ENCODE data around the gene MAST4. TPM values are rescaled to one million over a fixed set of nuclear protein-coding genes. Genes with fewer than 3 reads are reported as not detected.

Gene MAST4
- total RNA-seq, 1 experiment from 2014 or later = 3.3 TPM

DNA sequence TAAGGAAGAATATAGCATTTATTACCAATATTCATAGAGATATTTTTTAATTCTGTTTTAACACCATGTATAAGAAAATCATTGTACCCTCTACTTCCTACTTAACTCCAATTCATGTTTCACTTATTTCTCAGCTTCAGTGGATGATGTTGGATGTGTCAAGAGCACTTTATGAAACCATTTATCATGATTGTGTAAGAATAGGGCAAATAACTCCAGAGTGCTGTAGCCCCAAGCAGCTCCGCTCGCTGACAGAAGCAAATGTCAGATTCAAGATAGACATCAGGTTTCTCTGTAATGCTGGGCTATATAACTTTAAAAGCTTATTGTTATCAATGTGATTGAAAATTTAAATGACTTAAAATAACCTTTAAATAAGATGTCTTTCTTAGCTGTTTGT, 50.4 kb downstream of the MAST4 start:
- no peak for DNase-seq
- H3K27me3 ChIP-seq = no peaks in the 10 kb centered on the region
- H3K9me3 ChIP-seq (replicated peaks) = no peaks in the 10 kb centered on the region
- no peaks in the 10 kb centered on the region for H3K4me1 ChIP-seq
- no peaks in the 10 kb centered on the region for H3K36me3 ChIP-seq
- H3K4me3 ChIP-seq = no peak overlapping the region
- no peak overlapping the region for H3K27ac ChIP-seq

DNA sequence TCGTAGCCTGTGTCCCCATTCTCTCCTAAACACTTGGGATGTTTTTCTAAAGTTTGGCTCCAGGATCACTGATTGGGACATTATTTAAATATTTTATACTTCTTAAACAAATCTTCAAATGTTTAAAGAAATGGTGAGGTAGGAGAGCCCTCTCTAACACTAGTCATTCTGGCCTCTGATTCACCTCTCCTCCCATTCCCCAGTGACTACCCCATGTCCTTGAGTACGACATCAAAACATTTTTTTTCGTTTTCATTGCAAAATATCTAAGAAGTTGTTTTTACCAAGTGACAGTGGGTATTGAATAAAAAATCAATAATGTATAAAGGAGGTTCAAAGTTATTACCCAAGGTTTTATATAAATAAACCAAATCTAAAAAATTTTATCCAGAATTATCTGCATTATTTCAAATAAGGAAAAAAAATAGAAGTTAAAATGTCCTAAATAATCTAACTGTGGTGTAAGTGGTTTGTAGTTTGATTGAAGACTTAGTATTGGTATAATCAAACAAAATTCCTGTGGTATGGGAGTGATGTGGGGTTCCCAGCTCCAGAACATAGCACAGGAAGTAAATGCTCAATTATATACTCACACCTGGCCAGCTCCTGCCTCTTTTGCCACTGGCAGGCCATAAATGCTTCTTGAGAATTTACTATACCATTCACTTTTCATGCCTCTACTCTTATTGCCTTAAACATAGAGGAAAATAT, 51.1 kb downstream of the MAST4 start:
- Histone ChIP-seq H3K9me3 (replicated peaks) (no peaks in the 10 kb centered on the region), H3K27me3 (no peaks in the 10 kb centered on the region), H3K36me3 (no peaks in the 10 kb centered on the region), H3K4me3 (no peak overlapping the region), H3K27ac (no peak overlapping the region), H3K4me1 (no peaks in the 10 kb centered on the region)
- no peak for DNase-seq

DNA sequence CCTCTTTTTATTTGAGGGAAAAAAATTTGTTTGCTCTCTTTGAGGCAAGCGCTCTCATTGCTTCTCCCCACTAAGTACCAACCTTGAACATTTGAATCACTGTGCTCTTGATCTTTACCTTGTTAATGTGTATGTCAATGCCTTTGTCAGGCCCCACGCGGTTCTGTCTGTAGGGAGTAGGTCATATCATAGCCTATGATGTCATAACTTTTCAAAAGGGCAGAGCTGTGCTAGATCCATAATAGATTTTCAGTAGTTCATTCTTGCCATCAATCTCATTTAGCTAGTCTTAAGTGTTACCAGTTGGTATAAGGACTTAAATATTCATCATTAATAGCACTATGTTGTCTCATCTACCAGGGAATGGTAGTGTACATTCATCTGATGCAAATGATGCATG, 56.6 kb downstream of the MAST4 start:
- no peak overlapping the region for H3K4me3 ChIP-seq
- no peaks in the 10 kb centered on the region for H3K9me3 ChIP-seq (replicated peaks)
- no peak for DNase-seq
- H3K4me1 ChIP-seq = no peaks in the 10 kb centered on the region
- H3K27ac ChIP-seq = no peak overlapping the region
- H3K27me3 ChIP-seq = no peaks in the 10 kb centered on the region
- no peaks in the 10 kb centered on the region for H3K36me3 ChIP-seq

DNA sequence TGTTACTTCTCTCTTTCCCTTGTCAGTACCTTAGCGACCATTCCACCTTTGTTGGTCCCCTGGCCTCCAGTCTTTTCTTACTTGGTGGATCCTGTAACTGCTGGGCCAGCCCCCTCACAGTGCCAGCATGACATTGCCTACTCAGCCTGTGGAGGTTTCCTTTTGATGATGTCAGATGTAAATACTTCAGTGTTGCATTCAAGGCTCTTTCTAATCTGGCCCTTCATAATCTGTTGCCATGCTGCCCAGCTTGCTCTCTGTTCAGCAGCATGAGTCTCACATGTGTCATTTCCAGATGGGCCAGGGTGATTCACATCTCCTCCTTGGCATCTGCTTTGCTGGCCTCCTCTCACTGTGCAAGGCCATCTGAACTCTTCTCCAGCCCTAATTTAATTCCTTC, 57.1 kb downstream of the MAST4 start:
- no peak overlapping the region for H3K27ac ChIP-seq
- no peaks in the 10 kb centered on the region for H3K36me3 ChIP-seq
- H3K9me3 ChIP-seq (replicated peaks) = no peaks in the 10 kb centered on the region
- H3K4me3 ChIP-seq = no peak overlapping the region
- no peak for DNase-seq
- H3K27me3 ChIP-seq = no peaks in the 10 kb centered on the region
- no peaks in the 10 kb centered on the region for H3K4me1 ChIP-seq

GRCh38 chr5:66655395-66656324, 59.5 kb downstream of the MAST4 start:
- Histone ChIP-seq H3K9me3 (replicated peaks) (no peaks in the 10 kb centered on the region), H3K27me3 (no peaks in the 10 kb centered on the region), H3K4me1 (no peaks in the 10 kb centered on the region), H3K27ac (no peak overlapping the region), H3K36me3 (no peaks in the 10 kb centered on the region), H3K4me3 (no peak overlapping the region)
- DNase-seq = no peak

GRCh38 chr5:66658516-66658915, 62.3 kb downstream of the MAST4 start:
- Histone ChIP-seq H3K36me3 (no peaks in the 10 kb centered on the region), H3K27me3 (no peaks in the 10 kb centered on the region)
- no peak for DNase-seq

DNA sequence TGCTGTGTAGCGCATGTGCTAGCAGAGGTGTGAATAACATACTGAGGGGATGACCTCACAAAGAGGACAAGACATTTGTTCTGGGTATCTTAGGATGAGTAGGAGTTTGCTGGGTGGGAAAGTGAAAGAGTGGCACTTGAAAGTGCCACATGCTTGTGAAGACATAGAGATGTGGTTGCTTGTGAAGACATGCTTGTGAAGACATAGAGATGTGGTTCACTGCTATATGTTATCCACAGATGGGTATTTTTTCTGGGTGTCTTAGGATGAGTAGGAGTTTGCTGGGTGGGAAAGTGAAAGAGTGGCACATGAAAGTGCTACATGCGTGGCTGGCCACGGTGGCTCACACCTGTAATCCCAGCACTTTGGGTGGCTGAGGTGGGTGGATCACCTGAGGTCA, 63.6 kb downstream of the MAST4 start:
- DNase-seq = no peak
- no peaks in the 10 kb centered on the region for H3K4me1 ChIP-seq
- H3K27ac ChIP-seq = no peak overlapping the region
- no peaks in the 10 kb centered on the region for H3K27me3 ChIP-seq
- H3K4me3 ChIP-seq = no peak overlapping the region
- H3K9me3 ChIP-seq (replicated peaks) = no peaks in the 10 kb centered on the region
- no peaks in the 10 kb centered on the region for H3K36me3 ChIP-seq

More at GRCh38 chr5:66658516-66658915, 62.3 kb downstream of the MAST4 start:
- Histone ChIP-seq H3K9me3 (replicated peaks) (no peaks in the 10 kb centered on the region), H3K27ac (no peak overlapping the region), H3K4me3 (no peak overlapping the region), H3K4me1 (no peaks in the 10 kb centered on the region)

DNA sequence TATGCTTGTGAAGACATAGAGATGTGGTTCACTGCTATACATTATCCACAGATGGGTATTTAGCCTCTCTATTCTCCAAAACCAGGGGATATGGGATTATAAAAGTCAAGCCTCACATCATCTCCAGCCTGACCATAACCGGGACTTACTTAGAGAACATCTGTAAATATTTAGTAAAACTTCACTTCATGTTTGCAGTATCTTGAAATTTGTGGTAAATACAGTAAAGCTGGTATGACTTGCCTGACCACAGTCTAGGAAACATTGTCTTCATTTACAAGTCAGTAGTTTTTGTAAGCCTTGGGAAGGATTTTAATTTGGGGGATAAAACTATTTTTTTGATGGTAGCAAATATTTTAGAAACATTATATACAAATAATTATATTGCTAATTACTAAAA, 64.2 kb downstream of the MAST4 start:
- Histone ChIP-seq H3K4me3 (no peak overlapping the region), H3K9me3 (replicated peaks) (no peaks in the 10 kb centered on the region), H3K27ac (no peak overlapping the region), H3K27me3 (no peaks in the 10 kb centered on the region), H3K4me1 (no peaks in the 10 kb centered on the region), H3K36me3 (no peaks in the 10 kb centered on the region)
- no peak for DNase-seq

- Histone ChIP-seq H3K36me3 (no peaks in the 10 kb centered on the region), H3K4me3 (no peak overlapping the region), H3K27ac (no peak overlapping the region), H3K9me3 (replicated peaks) (no peaks in the 10 kb centered on the region), H3K4me1 (no peaks in the 10 kb centered on the region), H3K27me3 (no peaks in the 10 kb centered on the region)
- no peak for DNase-seq
Observed at GRCh38 chr5:66661149-66661548, 65.0 kb downstream of the MAST4 start.

GRCh38 chr5:66666778-66667177, 70.6 kb downstream of the MAST4 start:
- no peak overlapping the region for H3K4me3 ChIP-seq
- peak; percentile 6 to 26 for DNase-seq
- H3K36me3 ChIP-seq = no peaks in the 10 kb centered on the region
- no peaks in the 10 kb centered on the region for H3K4me1 ChIP-seq
- no peak overlapping the region for H3K27ac ChIP-seq
- H3K9me3 ChIP-seq (replicated peaks) = no peaks in the 10 kb centered on the region
- peaks cover 5% of the 10 kb centered on the region; the same call in 1 of the 2 replicates for H3K27me3 ChIP-seq

- Histone ChIP-seq H3K4me1 (no peaks in the 10 kb centered on the region), H3K36me3 (no peaks in the 10 kb centered on the region), H3K27me3 (peaks cover 9% of the 10 kb centered on the region; the same call in 1 of the 2 replicates), H3K4me3 (no peak overlapping the region), H3K27ac (no peak overlapping the region), H3K9me3 (replicated peaks) (no peaks in the 10 kb centered on the region)
- no peak for DNase-seq
Observed at GRCh38 chr5:66669086-66669861, 73.1 kb downstream of the MAST4 start.

DNA sequence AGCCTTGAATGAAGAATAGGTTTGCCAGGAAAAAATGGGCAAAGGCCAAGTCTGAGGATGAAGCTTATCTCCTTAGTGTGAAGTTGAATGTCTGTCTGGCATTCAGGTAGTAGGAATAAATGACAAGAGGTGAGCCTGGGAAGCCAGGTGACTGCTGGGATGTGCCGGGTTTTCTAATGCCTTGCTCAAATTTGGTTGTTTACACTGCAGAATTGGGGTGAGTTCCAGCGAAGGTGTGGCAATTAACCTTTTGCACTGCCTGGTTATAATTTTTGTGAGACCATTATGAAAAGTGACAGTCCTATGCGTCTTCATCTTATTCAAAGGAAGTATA, 73.6 kb downstream of the MAST4 start:
- Histone ChIP-seq H3K4me3 (no peak overlapping the region), H3K36me3 (no peaks in the 10 kb centered on the region), H3K27ac (no peak overlapping the region), H3K4me1 (no peaks in the 10 kb centered on the region), H3K27me3 (peaks cover 9% of the 10 kb centered on the region; the same call in 1 of the 2 replicates), H3K9me3 (replicated peaks) (no peaks in the 10 kb centered on the region)
- no peak for DNase-seq

DNA sequence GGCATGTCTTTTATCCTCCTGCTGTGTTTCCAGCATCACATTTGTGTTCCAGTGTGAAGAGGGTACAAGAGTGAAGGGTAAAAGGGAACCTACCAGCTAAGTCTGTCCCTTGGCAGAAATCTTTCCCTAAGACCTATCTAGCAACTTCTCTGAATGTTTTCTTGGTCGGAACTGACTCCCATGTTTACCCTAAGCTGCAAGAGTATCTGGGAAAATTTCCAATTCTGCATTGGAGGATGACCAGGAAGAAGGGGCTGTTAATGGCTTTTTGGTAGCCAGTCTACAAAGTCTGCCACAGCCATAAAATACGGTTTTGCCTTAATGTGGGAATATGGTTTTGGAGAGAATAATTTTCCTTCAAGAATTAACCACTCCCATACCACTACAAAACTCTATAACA, 75.1 kb downstream of the MAST4 start:
- no peak for DNase-seq
- H3K27me3 ChIP-seq = peaks cover 9% of the 10 kb centered on the region; the same call in 1 of the 2 replicates
- no peaks in the 10 kb centered on the region for H3K4me1 ChIP-seq
- H3K9me3 ChIP-seq (replicated peaks) = no peaks in the 10 kb centered on the region
- H3K36me3 ChIP-seq = no peaks in the 10 kb centered on the region
- H3K4me3 ChIP-seq = no peak overlapping the region
- H3K27ac ChIP-seq = no peak overlapping the region

- Histone ChIP-seq H3K4me3 (no peak overlapping the region), H3K36me3 (no peaks in the 10 kb centered on the region)
- no peak for DNase-seq
Observed at GRCh38 chr5:66674802-66675201, 78.6 kb downstream of the MAST4 start.

DNA sequence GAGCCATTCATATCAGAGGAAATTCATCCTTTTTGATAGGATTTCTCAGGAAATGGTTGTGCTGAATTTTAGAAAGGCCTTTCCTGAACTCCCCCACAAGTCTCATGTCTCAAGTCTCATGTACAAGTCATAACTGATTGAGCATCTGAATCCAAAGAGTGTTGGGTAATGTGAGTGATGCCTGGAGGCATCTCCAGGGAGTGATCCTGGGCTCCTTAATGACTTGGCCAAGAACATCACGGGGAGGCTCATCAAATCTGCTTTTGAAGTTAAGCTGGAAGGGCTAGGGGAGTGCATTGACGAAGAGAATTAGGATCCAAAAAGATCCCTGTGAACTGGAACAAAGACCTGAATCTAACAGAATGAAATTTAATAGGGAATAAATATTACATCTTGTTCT, 79.2 kb downstream of the MAST4 start:
- Histone ChIP-seq H3K9me3 (replicated peaks) (no peaks in the 10 kb centered on the region), H3K27ac (no peak overlapping the region), H3K4me3 (no peak overlapping the region), H3K36me3 (no peaks in the 10 kb centered on the region), H3K4me1 (no peaks in the 10 kb centered on the region), H3K27me3 (peaks cover 6% of the 10 kb centered on the region; the same call in 1 of the 2 replicates)
- DNase-seq = no peak

More at GRCh38 chr5:66674802-66675201, 78.6 kb downstream of the MAST4 start:
- Histone ChIP-seq H3K27me3 (peaks cover 6% of the 10 kb centered on the region; the same call in 1 of the 2 replicates), H3K4me1 (no peaks in the 10 kb centered on the region), H3K9me3 (replicated peaks) (no peaks in the 10 kb centered on the region), H3K27ac (no peak overlapping the region)

All from SJCRH30 (cell line).